Caco-2 (cell line): Measurements from ENCODE around the gene JAKMIP3. TPM values are rescaled to one million over a fixed set of nuclear protein-coding genes. Genes with fewer than 3 reads are reported as not detected.

ENCODE experiments used
- BruUV-seq: library from RNA; stranded (reverse); fragments of 400-500 nt; replicated peaks from 2 replicates; lab custom pipeline; 2021; lab: Mats Ljungman, UMichigan
- CTCF ChIA-PET: fragments of 300-600 bp; sonication (Branson Sonifier 250); formaldehyde crosslinking; loops from one replicate; lab custom pipeline; 2022; ENCODE audit warnings: antibody characterized with exemption; lab: Charles Lee
- POLR2A ChIA-PET: fragments of 300-600 bp; sonication (Branson Sonifier 250); formaldehyde crosslinking; loops from one replicate; lab custom pipeline; 2022; ENCODE audit warnings: antibody characterized with exemption; lab: Charles Lee
- DNase-seq, 2 experiments: peaks; one replicate each; pipeline versions ENCODE4 v3.0.0 to v3.0.0-alpha.2; 2020 to 2022
- H3K27me3 ChIP-seq: replicated peaks from 2 replicates; pipeline ENCODE4 v1.6.0; 2011; ENCODE audit warnings: low read length; ENCODE audit not compliant: control insufficient read depth, insufficient read depth
- H3K36me3 ChIP-seq: 2 replicates; pipeline ENCODE4 v1.5.1; 2011; ENCODE audit warnings: low read length; ENCODE audit not compliant: control insufficient read depth, insufficient read depth
- H3K4me1 ChIP-seq: fragments of 250-450 bp; sonication (Bioruptor Pico); 2 replicates; pipeline ENCODE4 v1.5.1; 2020; ENCODE audit warnings: mild to moderate bottlenecking
- H3K4me3 ChIP-seq: 2 replicates; pipeline ENCODE4 v1.5.1; 2011; ENCODE audit warnings: low read depth, mild to moderate bottlenecking, control low read depth, low read length
- H3K9me3 ChIP-seq: fragments of 250-450 bp; sonication (Bioruptor Pico); 2 replicates; pipeline ENCODE4 v1.5.1; 2020; ENCODE audit warnings: mild to moderate bottlenecking, moderate library complexity
- H3K27ac Mint-ChIP-seq: one replicate; pipeline ENCODE4 v1.8.0; 2022; ENCODE audit warnings: mixed read lengths; ENCODE audit not compliant: unreplicated experiment
- H3K27me3 Mint-ChIP-seq: one replicate; pipeline ENCODE4 v1.8.0; 2022; ENCODE audit warnings: mixed read lengths; ENCODE audit not compliant: insufficient read depth, unreplicated experiment
- H3K36me3 Mint-ChIP-seq: one replicate; pipeline ENCODE4 v1.8.0; 2022; ENCODE audit warnings: mild to moderate bottlenecking, mixed read lengths; ENCODE audit not compliant: insufficient read depth, unreplicated experiment
- H3K4me1 Mint-ChIP-seq: one replicate; pipeline ENCODE4 v1.8.0; 2022; ENCODE audit warnings: low read depth, mixed read lengths; ENCODE audit not compliant: unreplicated experiment
- H3K4me3 Mint-ChIP-seq: one replicate; pipeline ENCODE4 v1.8.0; 2022; ENCODE audit warnings: mild to moderate bottlenecking, moderate library complexity, mixed read lengths; ENCODE audit not compliant: unreplicated experiment
- H3K9me3 Mint-ChIP-seq: one replicate; pipeline ENCODE4 v1.8.0; 2022; ENCODE audit warnings: mixed read lengths; ENCODE audit not compliant: unreplicated experiment
- intact Hi-C: fragments of 100-400 bp; cut with micrococcal nuclease; formaldehyde crosslinking; loops from one replicate; pipeline ENCODE4 v1.10.0; 2022; ENCODE audit not compliant: unreplicated experiment
- total RNA-seq: library from RNA; stranded (reverse); gene quantifications from 2 replicates; pipeline ENCODE4 v1.2.3, GENCODE V29; 2022
- TF ChIP-seq, protein P1 (sequence below), 2 experiments: fragments of 200-600 bp in 1 of 2; IDR thresholded peaks; 1 replicate in 1 of 2; 2 replicates in 1 of 2; pipeline versions ENCODE4 v1.5.1 to v1.8.0; 2011 to 2022; ENCODE audit warnings: antibody characterized with exemption in 1 of 2, control low read depth in 1 of 2, inconsistent platforms in 1 of 2, low read depth in 1 of 2, low read length in 1 of 2, mild to moderate bottlenecking in 1 of 2, moderate library complexity in 1 of 2; ENCODE audit not compliant: insufficient read depth in 1 of 2, severe bottlenecking in 1 of 2, unreplicated experiment in 1 of 2

JAKMIP3 gene
- total RNA-seq, 1 experiment from 2014 or later, result 0.50 TPM

DNA sequence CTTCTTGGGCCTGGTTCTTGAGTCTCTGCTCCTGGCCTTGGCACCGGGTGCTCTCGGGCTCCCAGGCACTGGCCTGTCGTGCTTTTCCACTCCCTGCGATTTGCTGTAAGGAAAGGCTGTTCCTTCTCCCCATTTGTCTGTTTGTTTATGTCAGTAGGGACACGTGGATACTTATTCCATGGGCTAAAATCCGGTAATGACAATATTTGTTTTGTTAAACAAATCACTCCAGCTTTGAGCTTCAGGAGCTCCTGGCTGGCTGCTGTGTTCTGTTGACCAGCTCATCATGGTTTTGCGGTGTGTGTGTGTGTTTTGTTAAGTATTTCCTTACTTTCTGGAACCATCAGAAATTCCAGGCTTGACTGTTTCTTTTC lies 17.5 kb upstream of the JAKMIP3 start:
- H3K36me3 Mint-ChIP-seq, result peaks cover 4% of the 10 kb centered on the region

DNA sequence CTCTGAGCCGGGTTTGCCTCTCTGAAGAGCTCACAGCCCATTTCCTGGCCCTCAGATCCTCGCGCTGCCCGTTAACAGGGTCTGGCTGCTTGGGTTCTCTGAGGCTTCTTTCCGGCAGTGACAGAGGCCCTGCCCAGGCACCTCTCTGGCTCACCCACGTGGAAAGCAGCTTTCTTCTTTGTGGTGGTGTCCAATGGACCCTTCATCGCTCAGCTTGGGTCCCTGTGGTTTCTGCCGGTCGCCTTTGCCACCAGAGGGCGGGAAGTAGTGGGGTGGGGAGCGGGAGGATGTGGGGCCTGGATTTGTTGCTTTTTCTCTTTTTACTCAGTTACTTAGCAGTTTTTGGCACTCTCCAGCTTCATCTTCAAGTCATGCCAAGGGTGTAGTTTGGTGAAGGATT lies 15.6 kb upstream of the JAKMIP3 start:
- Histone ChIP-seq H3K4me1 (no peaks in the 10 kb centered on the region), H3K9me3 (peaks cover 19% of the 10 kb centered on the region), H3K36me3 (no peaks in the 10 kb centered on the region), H3K27me3 (no peaks in the 10 kb centered on the region), H3K4me3 (no peak overlapping the region)
- Mint-ChIP-seq H3K36me3 (peaks cover 4% of the 10 kb centered on the region), H3K4me1 (no peaks in the 10 kb centered on the region), H3K27ac (no peak overlapping the region), H3K4me3 (no peak overlapping the region), H3K9me3 (peaks cover 12% of the 10 kb centered on the region), H3K27me3 (peaks cover 13% of the 10 kb centered on the region)
- ChIA-PET CTCF (interaction anchor here (1.0 kb wide), 1 partner anchor 79 kb away, joined by 3 read pairs; no protein-coding TSS in a partner anchor), POLR2A (no interaction called here)
- TF ChIP-seq, protein P1, sequence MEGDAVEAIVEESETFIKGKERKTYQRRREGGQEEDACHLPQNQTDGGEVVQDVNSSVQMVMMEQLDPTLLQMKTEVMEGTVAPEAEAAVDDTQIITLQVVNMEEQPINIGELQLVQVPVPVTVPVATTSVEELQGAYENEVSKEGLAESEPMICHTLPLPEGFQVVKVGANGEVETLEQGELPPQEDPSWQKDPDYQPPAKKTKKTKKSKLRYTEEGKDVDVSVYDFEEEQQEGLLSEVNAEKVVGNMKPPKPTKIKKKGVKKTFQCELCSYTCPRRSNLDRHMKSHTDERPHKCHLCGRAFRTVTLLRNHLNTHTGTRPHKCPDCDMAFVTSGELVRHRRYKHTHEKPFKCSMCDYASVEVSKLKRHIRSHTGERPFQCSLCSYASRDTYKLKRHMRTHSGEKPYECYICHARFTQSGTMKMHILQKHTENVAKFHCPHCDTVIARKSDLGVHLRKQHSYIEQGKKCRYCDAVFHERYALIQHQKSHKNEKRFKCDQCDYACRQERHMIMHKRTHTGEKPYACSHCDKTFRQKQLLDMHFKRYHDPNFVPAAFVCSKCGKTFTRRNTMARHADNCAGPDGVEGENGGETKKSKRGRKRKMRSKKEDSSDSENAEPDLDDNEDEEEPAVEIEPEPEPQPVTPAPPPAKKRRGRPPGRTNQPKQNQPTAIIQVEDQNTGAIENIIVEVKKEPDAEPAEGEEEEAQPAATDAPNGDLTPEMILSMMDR (IDR thresholded peaks at IDR 0.05; ENCODE audit: insufficient read depth in 1 of 2, low read depth in 1 of 2, low read length in 1 of 2, severe bottlenecking in 1 of 2, unreplicated experiment in 1 of 2), result no peak
- intact Hi-C loops, result no loop called here
- no TSS peak for BruUV-seq
- DNase-seq, result no peak

More for the DNA sequence above, 17.5 kb upstream of the JAKMIP3 start:
- DNase-seq, result no peak
- TF ChIP-seq, protein P1 (IDR thresholded peaks at IDR 0.05; ENCODE audit: insufficient read depth in 1 of 2, low read depth in 1 of 2, low read length in 1 of 2, severe bottlenecking in 1 of 2, unreplicated experiment in 1 of 2), result no peak
- H3K4me1 Mint-ChIP-seq, result no peaks in the 10 kb centered on the region
- ChIA-PET CTCF (no interaction called here), POLR2A (no interaction called here)
- H3K4me3 ChIP-seq, result no peak overlapping the region
- H3K27me3 Mint-ChIP-seq, result peaks cover 20% of the 10 kb centered on the region
- intact Hi-C loops, result loop anchor here (5.0 kb wide), 1 partner anchor 94 kb away; no protein-coding TSS in a partner anchor
- no TSS peak for BruUV-seq
- no peaks in the 10 kb centered on the region for H3K4me1 ChIP-seq
- H3K9me3 Mint-ChIP-seq, result peaks cover 12% of the 10 kb centered on the region
- H3K4me3 Mint-ChIP-seq, result no peak overlapping the region
- H3K9me3 ChIP-seq, result peaks cover 14% of the 10 kb centered on the region
- H3K36me3 ChIP-seq, result no peaks in the 10 kb centered on the region
- no peak overlapping the region for H3K27ac Mint-ChIP-seq
- H3K27me3 ChIP-seq, result no peaks in the 10 kb centered on the region

DNA sequence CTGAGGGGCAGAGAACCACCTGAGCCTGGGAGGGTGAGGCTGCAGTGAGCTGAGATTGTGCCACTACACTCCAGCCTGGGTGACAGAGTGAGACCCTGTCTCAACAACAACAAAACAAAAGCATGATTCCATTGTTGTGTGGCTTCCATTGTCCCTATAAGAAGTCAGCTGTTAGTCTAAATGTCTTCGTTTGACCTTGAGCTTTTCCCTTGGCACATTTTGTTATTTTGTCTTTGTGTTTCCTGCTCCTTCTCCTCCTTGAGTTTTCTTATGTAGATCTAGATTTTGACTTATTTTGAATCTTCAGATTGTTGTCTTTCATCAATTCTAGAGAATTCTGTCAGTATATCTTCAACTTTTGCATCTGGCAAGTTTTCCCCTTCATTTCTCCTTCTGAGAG lies 13.6 kb upstream of the JAKMIP3 start:
- no peaks in the 10 kb centered on the region for H3K27me3 ChIP-seq
- peaks cover 19% of the 10 kb centered on the region for H3K9me3 ChIP-seq
- Mint-ChIP-seq H3K36me3 (peaks cover 4% of the 10 kb centered on the region), H3K4me1 (no peaks in the 10 kb centered on the region), H3K27ac (no peak overlapping the region), H3K9me3 (peaks cover 12% of the 10 kb centered on the region), H3K27me3 (peaks cover 8% of the 10 kb centered on the region), H3K4me3 (no peak overlapping the region)
- no peak overlapping the region for H3K4me3 ChIP-seq
- BruUV-seq, result no TSS peak
- no peak for DNase-seq
- H3K4me1 ChIP-seq, result no peaks in the 10 kb centered on the region
- CTCF ChIA-PET, result no interaction called here
- POLR2A ChIA-PET, result no interaction called here
- intact Hi-C loops, result no loop called here
- TF ChIP-seq, protein P1 (IDR thresholded peaks at IDR 0.05; ENCODE audit: insufficient read depth in 1 of 2, low read depth in 1 of 2, low read length in 1 of 2, severe bottlenecking in 1 of 2, unreplicated experiment in 1 of 2), result no peak
- H3K36me3 ChIP-seq, result no peaks in the 10 kb centered on the region
